Stimulated activated naive CD4-positive, alpha-beta T cell (primary cell): ENCODE data around the gene ASZ1.

Experiments used
- DNase-seq, 6 experiments: peaks; one replicate each; lab custom pipeline; 2025; lab: John Stamatoyannopoulos, UW

Gene ASZ1

GRCh38 chr7:117401293-117402002 lies 25.8 kb downstream of the ASZ1 start:
- DNase-seq: no peak

DNA sequence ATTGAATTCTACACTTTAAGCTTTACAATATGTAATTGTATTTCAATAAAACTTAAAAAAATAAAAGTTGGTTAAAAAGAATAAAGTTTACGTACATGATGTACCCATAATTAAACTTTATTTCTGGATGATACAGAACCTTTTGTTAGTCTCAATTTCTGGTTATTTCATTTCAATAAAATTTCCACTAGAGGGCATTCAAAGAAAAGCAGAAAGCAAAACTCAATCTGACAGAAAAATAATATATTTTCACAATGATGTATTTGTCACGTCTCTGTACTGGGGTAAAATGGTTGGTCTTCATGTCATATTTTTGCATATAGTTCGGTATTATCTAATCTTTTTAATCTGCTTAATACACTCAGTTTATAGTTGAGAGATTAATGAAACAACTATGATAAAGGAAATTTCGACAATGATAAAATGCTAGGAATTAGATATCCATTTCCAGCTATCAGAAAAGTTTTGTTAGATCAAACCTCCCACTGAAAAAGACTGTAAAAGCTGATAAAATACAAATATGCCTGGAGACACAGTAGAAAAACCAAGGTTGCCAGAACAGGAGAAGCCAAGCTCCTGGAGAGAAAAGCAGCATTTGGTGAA lies 27.4 kb downstream of the ASZ1 start:
- no peak for DNase-seq

DNA sequence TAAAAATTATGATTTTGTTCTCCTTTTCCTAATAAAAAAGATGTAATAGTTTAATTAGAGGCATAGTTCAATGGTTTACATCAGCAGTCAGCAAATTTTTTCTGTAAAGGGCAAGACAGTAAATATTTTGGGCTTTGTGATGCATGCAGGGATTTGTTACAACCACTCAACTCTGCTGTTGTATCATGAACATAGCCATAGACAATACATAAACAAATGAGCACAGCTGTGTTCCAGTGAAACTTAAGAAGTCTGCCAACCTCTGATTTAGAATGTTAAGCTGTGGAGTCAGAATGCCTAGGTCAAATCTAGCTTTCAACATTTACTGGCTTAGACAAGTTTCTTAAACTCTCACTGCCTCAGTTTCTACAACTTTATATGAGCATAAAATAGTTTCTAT lies 31.6 kb downstream of the ASZ1 start:
- no peak for DNase-seq

DNA sequence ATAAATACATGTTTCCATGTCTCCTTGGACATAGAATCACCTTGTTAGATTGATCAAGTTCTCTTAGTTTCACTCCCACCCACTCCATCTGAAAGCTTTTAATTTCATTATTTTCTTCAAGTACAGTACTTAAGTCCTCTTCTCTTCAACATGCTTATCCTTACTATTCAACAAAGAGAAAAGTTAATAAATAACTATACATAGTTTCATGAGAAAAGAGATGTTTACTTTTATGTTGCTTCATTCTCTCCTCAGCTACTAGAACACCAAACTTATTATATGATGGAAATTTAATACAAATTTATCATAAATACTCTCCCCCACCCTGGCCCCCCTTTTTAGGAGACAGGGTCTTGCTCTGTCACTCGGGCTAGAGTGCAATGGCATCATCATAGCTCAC lies 33.5 kb downstream of the ASZ1 start:
- DNase-seq: no peak

GRCh38 chr7:117389871-117390270 lies 37.4 kb downstream of the ASZ1 start:
- DNase-seq: no peak

- DNase-seq: no peak
These were observed 41.1 kb downstream of the ASZ1 start for GRCh38 chr7:117386110-117386706.

GRCh38 chr7:117385363-117386109 lies 41.8 kb downstream of the ASZ1 start:
- DNase-seq: no peak

DNA sequence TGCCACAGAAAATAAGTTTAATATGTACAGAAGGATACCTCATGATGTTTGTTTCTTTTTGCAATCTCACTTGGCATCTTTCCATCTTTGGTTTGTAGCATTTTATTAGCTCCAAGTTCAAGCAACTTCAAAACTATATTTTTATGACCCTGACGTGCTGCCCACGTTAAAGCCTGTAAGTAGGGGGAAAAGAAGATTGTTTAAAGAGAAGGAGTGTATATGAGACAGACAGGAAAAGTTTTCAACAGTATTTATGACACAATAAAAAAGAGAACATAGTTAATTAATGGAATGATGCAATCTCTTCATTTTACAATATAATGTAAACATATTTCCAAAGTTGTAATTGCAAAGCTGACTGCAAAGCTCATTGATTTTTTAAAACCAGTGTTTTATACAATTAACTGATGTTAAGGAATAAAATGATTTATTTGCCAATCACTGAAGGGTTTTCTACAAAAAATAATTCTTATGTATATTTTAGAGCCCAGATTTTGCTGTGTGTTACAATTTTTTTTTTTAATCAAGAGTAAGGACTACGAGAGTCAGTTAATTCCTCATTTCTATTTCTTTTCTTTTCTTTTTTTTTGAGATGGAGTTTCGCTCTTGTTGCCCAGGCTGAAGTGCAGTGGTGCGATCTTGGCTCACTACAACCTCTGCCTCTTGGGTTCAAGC lies 42.5 kb downstream of the ASZ1 start:
- no peak for DNase-seq

- no peak for DNase-seq
These were observed 43.7 kb downstream of the ASZ1 start for GRCh38 chr7:117383483-117384189.

DNA sequence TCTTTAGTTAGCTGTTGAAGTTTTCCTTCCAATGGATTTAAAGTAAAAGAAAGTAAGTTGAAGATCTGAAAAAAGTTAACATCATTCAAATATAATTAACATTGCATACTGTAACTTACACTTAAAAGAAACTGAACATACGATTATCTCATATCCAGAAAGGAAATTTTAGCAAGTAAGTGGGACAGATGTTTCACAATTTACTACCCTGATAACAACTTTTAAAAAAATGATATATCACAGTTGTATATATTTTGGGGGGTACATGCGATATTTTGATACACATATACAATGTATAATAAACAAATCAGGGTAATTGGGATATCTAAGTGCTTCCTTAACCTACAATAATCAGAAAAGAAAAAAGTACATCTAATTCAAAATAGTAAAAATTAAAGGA lies 44.2 kb downstream of the ASZ1 start:
- no peak for DNase-seq

GRCh38 chr7:117381362-117381761 lies 45.9 kb downstream of the ASZ1 start:
- no peak for DNase-seq

GRCh38 chr7:117375380-117375779 lies 51.9 kb downstream of the ASZ1 start:
- no peak for DNase-seq

- no peak for DNase-seq
These were observed 55.2 kb downstream of the ASZ1 start for GRCh38 chr7:117372073-117372472.

- DNase-seq: no peak
These were observed 62.8 kb downstream of the ASZ1 start for GRCh38 chr7:117364339-117365080.

DNA sequence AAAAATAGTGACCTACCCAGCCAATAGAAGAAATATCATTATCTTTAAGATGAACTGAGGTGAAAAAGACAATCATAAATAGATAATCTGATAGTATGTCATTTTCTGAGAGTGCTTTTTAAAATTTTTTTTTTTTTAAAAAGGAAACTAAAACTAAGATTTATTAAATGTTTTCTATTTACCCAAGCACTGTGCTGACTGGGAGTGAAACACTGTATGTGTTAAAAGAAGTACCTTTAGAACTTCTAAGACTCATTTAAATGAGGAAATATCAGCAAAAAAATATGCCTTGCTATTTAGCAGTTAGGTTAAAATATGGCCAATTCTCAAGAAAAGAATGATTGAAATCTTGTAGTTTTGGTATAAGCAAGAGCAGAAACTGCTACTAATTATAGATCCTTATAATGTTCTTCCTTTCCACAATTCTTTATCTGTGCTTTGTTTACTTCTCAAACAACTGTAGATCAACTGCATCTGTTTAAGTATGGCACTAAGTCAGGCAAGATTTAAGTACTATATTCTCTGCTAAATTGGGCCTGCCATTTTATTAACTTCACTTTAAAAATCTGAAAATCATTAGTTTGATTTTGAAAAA lies 64.9 kb downstream of the ASZ1 start:
- no peak for DNase-seq

DNA sequence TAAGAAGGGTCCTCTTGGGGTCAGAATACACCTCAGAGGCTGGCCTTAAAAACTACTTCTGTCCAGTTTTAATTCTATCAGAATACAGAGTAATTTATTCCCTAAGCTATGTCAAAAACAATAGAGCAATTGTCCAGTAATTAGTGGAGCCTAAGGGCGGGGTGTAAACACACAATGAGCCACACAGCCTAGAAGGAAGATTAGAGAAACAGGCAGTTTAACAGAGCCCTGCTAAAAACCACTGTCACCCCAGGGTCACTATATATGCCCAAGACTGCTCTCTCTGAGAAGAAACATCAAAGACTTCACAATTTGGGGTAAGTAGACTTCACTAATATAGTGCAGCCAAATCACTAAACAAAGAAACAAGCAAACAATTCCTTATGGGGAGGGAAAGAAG lies 77.3 kb downstream of the ASZ1 start:
- DNase-seq: no peak

DNA sequence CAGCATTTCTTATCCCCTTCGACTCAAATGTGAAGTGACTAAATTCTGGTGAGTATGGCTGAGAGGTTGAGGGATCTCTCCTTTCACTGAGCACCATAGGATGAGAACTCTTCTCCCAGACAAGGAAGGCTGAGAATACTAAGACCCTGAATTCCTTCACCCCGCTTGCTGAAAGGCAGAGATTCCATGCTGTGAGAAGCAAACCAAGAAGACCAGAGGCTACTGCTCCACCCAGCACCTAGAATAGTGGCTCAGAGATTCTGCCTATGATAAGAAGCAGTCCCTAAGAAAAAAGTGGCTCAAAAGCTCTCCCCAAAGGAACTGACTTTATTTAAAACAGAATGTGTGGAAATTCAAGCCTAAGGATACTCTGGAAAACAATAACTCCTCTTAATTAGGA lies 77.7 kb downstream of the ASZ1 start:
- no peak for DNase-seq

- DNase-seq: no peak
These were observed 79.2 kb downstream of the ASZ1 start for GRCh38 chr7:117347962-117348672.

DNA sequence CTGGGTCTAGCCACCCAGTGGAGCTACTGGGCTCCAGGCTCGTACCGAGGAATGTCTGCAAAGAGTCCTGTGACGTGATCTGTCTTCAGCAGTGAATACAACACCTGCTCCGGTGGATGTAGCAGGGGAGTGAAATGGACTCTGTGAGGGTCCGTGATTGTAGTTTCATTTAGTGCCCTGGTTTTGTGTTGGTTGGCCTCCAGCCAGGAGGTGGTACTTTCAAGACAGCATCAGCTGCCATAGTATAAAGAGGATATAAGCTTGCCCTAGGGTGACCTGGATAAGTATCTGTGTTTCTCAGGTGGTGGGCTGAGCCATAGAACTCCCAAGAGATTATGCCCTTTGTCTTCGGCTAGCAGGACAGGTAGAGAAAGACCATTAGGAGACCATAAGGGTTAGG lies 79.8 kb downstream of the ASZ1 start:
- DNase-seq: no peak

GRCh38 chr7:117346161-117346560 lies 81.1 kb downstream of the ASZ1 start:
- DNase-seq: no peak
